Body of pancreas (tissue), 4 donors: ENCODE results near the gene M1AP.

Experiments
- CTCF ChIP-seq, 7 experiments: fragments of 450-650 bp in 4 of 7; fragments of 200-600 bp in 3 of 7; sonication (generic) in 3 of 7; IDR thresholded peaks; one replicate each; pipeline ENCODE4 v1.5.1; 2016 to 2019; ENCODE audit warnings: antibody characterized with exemption in 7 of 7
- POLR2A ChIP-seq, 3 donors: fragments of 450-650 bp; IDR thresholded peaks; one replicate each; pipeline ENCODE4 v1.6.1; 2016; ENCODE audit warnings: antibody characterized with exemption in 3 of 3, mild to moderate bottlenecking in 2 of 3

DNA sequence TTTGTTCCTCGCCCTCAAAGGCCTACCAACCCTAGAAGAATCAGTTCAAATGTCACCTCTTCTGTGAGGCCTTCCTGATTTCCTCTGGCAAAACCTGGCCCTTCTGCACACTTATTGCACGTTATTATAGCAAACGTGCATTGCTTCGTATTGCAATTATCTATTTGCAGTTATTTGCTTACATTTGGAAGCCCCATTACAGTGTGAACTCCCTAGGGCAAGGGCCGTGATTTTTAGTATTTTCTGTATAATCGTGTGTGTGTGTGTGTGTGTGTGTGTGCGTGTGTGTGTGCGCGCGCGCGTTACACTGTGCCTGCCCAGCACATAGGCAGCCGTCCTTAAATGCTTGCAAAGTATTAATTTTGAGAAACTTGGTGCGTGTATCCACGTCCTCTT, 5.5 kb upstream of the M1AP start:
- TF ChIP-seq CTCF (IDR thresholded peaks at IDR 0.05) (no peak), POLR2A (IDR thresholded peaks at IDR 0.05) (no peak)
